ENCODE data around the gene RBMX. TPM values are rescaled to one million over a fixed set of nuclear protein-coding genes. Genes with fewer than 3 reads are reported as not detected.

Gene RBMX
- total RNA-seq, 1 donor from 2014 or later, result 133 TPM

GRCh38 chrX:136856551-136856950 is 24.0 kb downstream of the RBMX start:
- FAIRE-seq (no peak), DNase-seq (ENCODE audit: low read depth) (no peak)
- no peak for TF ChIP-seq EZH2 (IDR thresholded peaks at IDR 0.05; ENCODE audit: insufficient read depth, low read length)
- TF ChIP-seq, protein P1, sequence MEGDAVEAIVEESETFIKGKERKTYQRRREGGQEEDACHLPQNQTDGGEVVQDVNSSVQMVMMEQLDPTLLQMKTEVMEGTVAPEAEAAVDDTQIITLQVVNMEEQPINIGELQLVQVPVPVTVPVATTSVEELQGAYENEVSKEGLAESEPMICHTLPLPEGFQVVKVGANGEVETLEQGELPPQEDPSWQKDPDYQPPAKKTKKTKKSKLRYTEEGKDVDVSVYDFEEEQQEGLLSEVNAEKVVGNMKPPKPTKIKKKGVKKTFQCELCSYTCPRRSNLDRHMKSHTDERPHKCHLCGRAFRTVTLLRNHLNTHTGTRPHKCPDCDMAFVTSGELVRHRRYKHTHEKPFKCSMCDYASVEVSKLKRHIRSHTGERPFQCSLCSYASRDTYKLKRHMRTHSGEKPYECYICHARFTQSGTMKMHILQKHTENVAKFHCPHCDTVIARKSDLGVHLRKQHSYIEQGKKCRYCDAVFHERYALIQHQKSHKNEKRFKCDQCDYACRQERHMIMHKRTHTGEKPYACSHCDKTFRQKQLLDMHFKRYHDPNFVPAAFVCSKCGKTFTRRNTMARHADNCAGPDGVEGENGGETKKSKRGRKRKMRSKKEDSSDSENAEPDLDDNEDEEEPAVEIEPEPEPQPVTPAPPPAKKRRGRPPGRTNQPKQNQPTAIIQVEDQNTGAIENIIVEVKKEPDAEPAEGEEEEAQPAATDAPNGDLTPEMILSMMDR (IDR thresholded peaks at IDR 0.05; ENCODE audit: insufficient read depth, low read depth, low read length), result no peak
- Histone ChIP-seq H3K27me3 (ENCODE audit: insufficient read depth, low read length) (no peaks in the 10 kb centered on the region), H3K9ac (ENCODE audit: low read length) (no peak overlapping the region), H4K20me1 (ENCODE audit: insufficient read depth, low read length) (no peaks in the 10 kb centered on the region), H3K4me3 (ENCODE audit: insufficient read depth, low read depth, low read length) (no peak overlapping the region), H3K79me2 (ENCODE audit: insufficient read depth, low read length) (no peaks in the 10 kb centered on the region), H3K4me2 (ENCODE audit: low read length) (no peak overlapping the region), H2AFZ (ENCODE audit: low read depth, low read length) (no peak overlapping the region), H3K9me3 (ENCODE audit: insufficient read depth, low read depth, low read length) (no peaks in the 10 kb centered on the region), H3K27ac (ENCODE audit: low read depth, low read length) (no peak overlapping the region), H3K4me1 (ENCODE audit: insufficient read depth, low read length) (no peaks in the 10 kb centered on the region), H3K36me3 (ENCODE audit: insufficient read depth, low read length) (no peaks in the 10 kb centered on the region)
- H3K9me3 Mint-ChIP-seq (ENCODE audit: unreplicated experiment), result no peaks in the 10 kb centered on the region
- H3K36me3 Mint-ChIP-seq (ENCODE audit: low read depth, unreplicated experiment), result peaks cover 4% of the 10 kb centered on the region
- no peak overlapping the region for H3K4me3 Mint-ChIP-seq (ENCODE audit: unreplicated experiment)
- H3K27me3 Mint-ChIP-seq (ENCODE audit: low read depth, unreplicated experiment), result no peaks in the 10 kb centered on the region
- H3K4me1 Mint-ChIP-seq (ENCODE audit: low read depth, unreplicated experiment), result peaks cover 2% of the 10 kb centered on the region
- no peak overlapping the region for H3K27ac Mint-ChIP-seq (ENCODE audit: unreplicated experiment)

GRCh38 chrX:136856050-136856449 is 24.5 kb downstream of the RBMX start:
- TF ChIP-seq EZH2 (IDR thresholded peaks at IDR 0.05; ENCODE audit: insufficient read depth, low read length), result no peak
- TF ChIP-seq, protein P1 (IDR thresholded peaks at IDR 0.05; ENCODE audit: insufficient read depth, low read depth, low read length), result no peak
- Histone ChIP-seq H4K20me1 (ENCODE audit: insufficient read depth, low read length) (no peaks in the 10 kb centered on the region), H3K79me2 (ENCODE audit: insufficient read depth, low read length) (no peaks in the 10 kb centered on the region), H3K27ac (ENCODE audit: low read depth, low read length) (no peak overlapping the region), H3K4me1 (ENCODE audit: insufficient read depth, low read length) (no peaks in the 10 kb centered on the region), H3K4me3 (ENCODE audit: insufficient read depth, low read depth, low read length) (no peak overlapping the region), H3K36me3 (ENCODE audit: insufficient read depth, low read length) (no peaks in the 10 kb centered on the region), H3K4me2 (ENCODE audit: low read length) (no peak overlapping the region), H3K9me3 (ENCODE audit: insufficient read depth, low read depth, low read length) (no peaks in the 10 kb centered on the region), H3K9ac (ENCODE audit: low read length) (no peak overlapping the region), H2AFZ (ENCODE audit: low read depth, low read length) (no peak overlapping the region), H3K27me3 (ENCODE audit: insufficient read depth, low read length) (no peaks in the 10 kb centered on the region)
- H3K9me3 Mint-ChIP-seq (ENCODE audit: unreplicated experiment), result no peaks in the 10 kb centered on the region
- no peaks in the 10 kb centered on the region for H3K27me3 Mint-ChIP-seq (ENCODE audit: low read depth, unreplicated experiment)
- H3K4me3 Mint-ChIP-seq (ENCODE audit: unreplicated experiment), result no peak overlapping the region
- FAIRE-seq (no peak), DNase-seq (ENCODE audit: low read depth) (no peak)
- H3K4me1 Mint-ChIP-seq (ENCODE audit: low read depth, unreplicated experiment), result peaks cover 2% of the 10 kb centered on the region
- peaks cover 4% of the 10 kb centered on the region for H3K36me3 Mint-ChIP-seq (ENCODE audit: low read depth, unreplicated experiment)
- H3K27ac Mint-ChIP-seq (ENCODE audit: unreplicated experiment), result no peak overlapping the region

GRCh38 chrX:136851526-136851925 is 29.0 kb downstream of the RBMX start:
- no peak for DNase-seq (ENCODE audit: low read depth)
- H3K4me3 Mint-ChIP-seq (ENCODE audit: unreplicated experiment), result no peak overlapping the region
- Histone ChIP-seq H2AFZ (ENCODE audit: low read depth, low read length) (no peak overlapping the region), H3K4me3 (ENCODE audit: insufficient read depth, low read depth, low read length) (no peak overlapping the region), H3K9ac (ENCODE audit: low read length) (no peak overlapping the region), H3K79me2 (ENCODE audit: insufficient read depth, low read length) (no peaks in the 10 kb centered on the region), H3K4me1 (ENCODE audit: insufficient read depth, low read length) (no peaks in the 10 kb centered on the region), H3K27me3 (ENCODE audit: insufficient read depth, low read length) (no peaks in the 10 kb centered on the region), H4K20me1 (ENCODE audit: insufficient read depth, low read length) (no peaks in the 10 kb centered on the region), H3K36me3 (ENCODE audit: insufficient read depth, low read length) (no peaks in the 10 kb centered on the region), H3K27ac (ENCODE audit: low read depth, low read length) (no peak overlapping the region), H3K4me2 (ENCODE audit: low read length) (no peak overlapping the region), H3K9me3 (ENCODE audit: insufficient read depth, low read depth, low read length) (no peaks in the 10 kb centered on the region)
- no peaks in the 10 kb centered on the region for H3K4me1 Mint-ChIP-seq (ENCODE audit: low read depth, unreplicated experiment)
- H3K36me3 Mint-ChIP-seq (ENCODE audit: low read depth, unreplicated experiment), result peaks cover 3% of the 10 kb centered on the region
- TF ChIP-seq, protein P1 (IDR thresholded peaks at IDR 0.05; ENCODE audit: insufficient read depth, low read depth, low read length), result no peak
- TF ChIP-seq EZH2 (IDR thresholded peaks at IDR 0.05; ENCODE audit: insufficient read depth, low read length), result no peak
- FAIRE-seq, result no peak
- no peak overlapping the region for H3K27ac Mint-ChIP-seq (ENCODE audit: unreplicated experiment)
- H3K27me3 Mint-ChIP-seq (ENCODE audit: low read depth, unreplicated experiment), result no peaks in the 10 kb centered on the region
- no peaks in the 10 kb centered on the region for H3K9me3 Mint-ChIP-seq (ENCODE audit: unreplicated experiment)

Measured in astrocyte (in vitro differentiated cells and primary cell).